SK-N-SH treated with all-trans-retinoic acid at 6 μM for 48 hours (cell line): ENCODE results near the gene IFTAP.

ENCODE experiments used
- ARNTL ChIP-seq: fragments of 450-650 bp; formaldehyde crosslinking; IDR thresholded peaks from 2 replicates; pipeline ENCODE4 v1.5.0; 2020; ENCODE audit warnings: low read depth, mild to moderate bottlenecking, moderate library complexity, borderline replicate concordance
- BACH2 ChIP-seq: fragments of 250-450 bp; sonication (Bioruptor Pico); IDR thresholded peaks from 2 replicates; pipeline ENCODE4 v1.9.0; 2021; ENCODE audit warnings: mild to moderate bottlenecking, borderline replicate concordance
- OSR1 ChIP-seq: fragments of 250-450 bp; sonication (Bioruptor Pico); IDR thresholded peaks from 2 replicates; pipeline ENCODE4 v1.8.0; 2022; ENCODE audit warnings: moderate library complexity, mild to moderate bottlenecking, inconsistent platforms
- RARB ChIP-seq: fragments of 250-450 bp; sonication (Bioruptor Pico); IDR thresholded peaks from 2 replicates; pipeline ENCODE4 v1.8.0; 2021; ENCODE audit warnings: mild to moderate bottlenecking, moderate library complexity
- TCF4 ChIP-seq: fragments of 250-450 bp; sonication (Bioruptor Pico); IDR thresholded peaks from 2 replicates; pipeline ENCODE4 v1.8.0; 2021; ENCODE audit warnings: mild to moderate bottlenecking, moderate library complexity, borderline replicate concordance
- TF ChIP-seq, protein P1 (sequence below): fragments of 250-450 bp; sonication (Bioruptor Pico); IDR thresholded peaks from 2 replicates; pipeline ENCODE4 v1.8.0; 2020; ENCODE audit warnings: mild to moderate bottlenecking, moderate library complexity, borderline replicate concordance

DNA sequence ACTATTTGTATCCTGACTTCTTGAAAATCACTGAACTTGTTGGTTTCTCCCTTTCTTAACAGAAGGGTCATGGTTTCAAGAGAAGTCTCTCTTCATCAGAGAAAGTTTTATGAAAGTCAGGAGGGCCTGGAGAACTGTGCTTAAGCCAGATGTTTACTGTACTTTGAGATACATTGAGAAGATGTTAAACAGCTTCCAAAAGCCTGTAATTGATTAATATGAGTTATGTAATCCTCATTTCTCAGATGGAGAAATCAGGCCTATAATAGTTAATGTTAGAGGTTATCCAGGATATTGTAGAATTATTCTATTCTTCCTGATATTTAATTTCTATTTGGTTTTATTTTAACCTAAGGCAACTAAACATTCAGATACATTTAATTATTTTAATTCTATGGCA lies 100.8 kb downstream of the IFTAP start:
- TF ChIP-seq ARNTL (CRISPR knock-in tag) = no peak
- TF ChIP-seq, protein P1, sequence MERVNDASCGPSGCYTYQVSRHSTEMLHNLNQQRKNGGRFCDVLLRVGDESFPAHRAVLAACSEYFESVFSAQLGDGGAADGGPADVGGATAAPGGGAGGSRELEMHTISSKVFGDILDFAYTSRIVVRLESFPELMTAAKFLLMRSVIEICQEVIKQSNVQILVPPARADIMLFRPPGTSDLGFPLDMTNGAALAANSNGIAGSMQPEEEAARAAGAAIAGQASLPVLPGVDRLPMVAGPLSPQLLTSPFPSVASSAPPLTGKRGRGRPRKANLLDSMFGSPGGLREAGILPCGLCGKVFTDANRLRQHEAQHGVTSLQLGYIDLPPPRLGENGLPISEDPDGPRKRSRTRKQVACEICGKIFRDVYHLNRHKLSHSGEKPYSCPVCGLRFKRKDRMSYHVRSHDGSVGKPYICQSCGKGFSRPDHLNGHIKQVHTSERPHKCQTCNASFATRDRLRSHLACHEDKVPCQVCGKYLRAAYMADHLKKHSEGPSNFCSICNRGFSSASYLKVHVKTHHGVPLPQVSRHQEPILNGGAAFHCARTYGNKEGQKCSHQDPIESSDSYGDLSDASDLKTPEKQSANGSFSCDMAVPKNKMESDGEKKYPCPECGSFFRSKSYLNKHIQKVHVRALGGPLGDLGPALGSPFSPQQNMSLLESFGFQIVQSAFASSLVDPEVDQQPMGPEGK = no peak
- no peak for TF ChIP-seq RARB (CRISPR knock-in tag)
- TF ChIP-seq TCF4 (CRISPR knock-in tag) = no peak
- no peak for TF ChIP-seq OSR1 (CRISPR knock-in tag)
- no peak for TF ChIP-seq BACH2 (CRISPR knock-in tag)
